Neural progenitor cell (in vitro differentiated cells): ENCODE measurements around the gene ZKSCAN4. TPM values are rescaled to one million over a fixed set of nuclear protein-coding genes. Genes with fewer than 3 reads are reported as not detected.

ENCODE experiments used
- DNase-seq: peaks from one replicate; pipeline ENCODE4 v3.0.0-alpha.2; 2016; ENCODE audit warnings: low spot score
- H2AFZ ChIP-seq: fragments of 200-600 bp; sonication (generic); replicated peaks from 2 replicates; pipeline ENCODE4 v1.6.1; 2016; ENCODE audit warnings: antibody characterized with exemption
- H3F3A ChIP-seq: fragments of 200-600 bp; sonication (generic); 2 replicates; pipeline ENCODE4 v1.6.1; 2016; ENCODE audit warnings: antibody characterized with exemption, low read depth
- H3K27ac ChIP-seq: fragments of 200-600 bp; sonication (generic); 2 replicates; pipeline ENCODE4 v1.5.1; 2016; ENCODE audit warnings: mild to moderate bottlenecking
- H3K27me3 ChIP-seq: fragments of 200-600 bp; sonication (generic); 2 replicates; pipeline ENCODE4 v1.6.1; 2016; ENCODE audit warnings: mild to moderate bottlenecking, moderate library complexity
- H3K36me3 ChIP-seq: fragments of 200-600 bp; sonication (generic); 2 replicates; pipeline ENCODE4 v1.5.1; 2016
- H3K4me1 ChIP-seq: fragments of 200-600 bp; sonication (generic); 2 replicates; pipeline ENCODE4 v1.6.1; 2016; ENCODE audit warnings: mixed run types
- H3K4me2 ChIP-seq: fragments of 200-600 bp; sonication (generic); 2 replicates; pipeline ENCODE4 v1.6.1; 2016
- H3K4me3 ChIP-seq: fragments of 200-600 bp; sonication (generic); 2 replicates; pipeline ENCODE4 v1.5.1; 2016
- H3K79me2 ChIP-seq: fragments of 200-600 bp; sonication (generic); 2 replicates; pipeline ENCODE4 v1.6.1; 2016; ENCODE audit warnings: low read depth
- H3K9ac ChIP-seq: fragments of 200-600 bp; sonication (generic); 2 replicates; pipeline ENCODE4 v1.6.1; 2016
- H3K9me3 ChIP-seq: fragments of 200-600 bp; sonication (generic); 2 replicates; pipeline ENCODE4 v1.5.1; 2016; ENCODE audit warnings: low read depth
- H4K20me1 ChIP-seq: fragments of 200-600 bp; sonication (generic); 2 replicates; pipeline ENCODE4 v1.6.1; 2016; ENCODE audit warnings: low read depth
- H3K27ac Mint-ChIP-seq: 3 replicates; pipeline ENCODE4 v1.8.0; 2021; ENCODE audit warnings: mixed read lengths
- H3K27me3 Mint-ChIP-seq: 2 replicates; pipeline ENCODE4 v1.8.0; 2022; ENCODE audit warnings: low read depth, mild to moderate bottlenecking, inconsistent platforms, moderate library complexity, mixed read lengths; ENCODE audit not compliant: insufficient read depth
- H3K36me3 Mint-ChIP-seq: 3 replicates; pipeline ENCODE4 v1.8.0; 2021; ENCODE audit warnings: mixed read lengths
- H3K4me1 Mint-ChIP-seq: 3 replicates; pipeline ENCODE4 v1.8.0; 2021; ENCODE audit warnings: mixed read lengths
- H3K4me3 Mint-ChIP-seq: 3 replicates; pipeline ENCODE4 v1.8.0; 2021; ENCODE audit warnings: mild to moderate bottlenecking, moderate library complexity, mixed read lengths
- H3K9me3 Mint-ChIP-seq: 3 replicates; pipeline ENCODE4 v1.8.0; 2020; ENCODE audit warnings: mixed read lengths
- EZH2 ChIP-seq: fragments of 200-600 bp; sonication (generic); IDR thresholded peaks from 2 replicates; pipeline ENCODE4 v1.6.1; 2017; ENCODE audit warnings: antibody characterized with exemption, mild to moderate bottlenecking, moderate library complexity
- EZH2phosphoT487 ChIP-seq: fragments of 200-600 bp; sonication (generic); IDR thresholded peaks from 2 replicates; pipeline ENCODE4 v1.6.1; 2017; ENCODE audit warnings: antibody characterized with exemption
- total RNA-seq: library from RNA; depleted of rRNA; stranded (reverse); fragments of >200 nt; gene quantifications from 2 replicates; pipeline ENCODE4 v1.2.3, GENCODE V29; 2015; ENCODE audit warnings: low replicate concordance
- TF ChIP-seq, protein P1 (sequence below): fragments of 200-600 bp; sonication (generic); IDR thresholded peaks from 2 replicates; pipeline ENCODE4 v1.5.1; 2017; ENCODE audit warnings: antibody characterized with exemption, mild to moderate bottlenecking

ZKSCAN4 gene
- total RNA-seq, 1 donor from 2014 or later, result 5.9 TPM

DNA sequence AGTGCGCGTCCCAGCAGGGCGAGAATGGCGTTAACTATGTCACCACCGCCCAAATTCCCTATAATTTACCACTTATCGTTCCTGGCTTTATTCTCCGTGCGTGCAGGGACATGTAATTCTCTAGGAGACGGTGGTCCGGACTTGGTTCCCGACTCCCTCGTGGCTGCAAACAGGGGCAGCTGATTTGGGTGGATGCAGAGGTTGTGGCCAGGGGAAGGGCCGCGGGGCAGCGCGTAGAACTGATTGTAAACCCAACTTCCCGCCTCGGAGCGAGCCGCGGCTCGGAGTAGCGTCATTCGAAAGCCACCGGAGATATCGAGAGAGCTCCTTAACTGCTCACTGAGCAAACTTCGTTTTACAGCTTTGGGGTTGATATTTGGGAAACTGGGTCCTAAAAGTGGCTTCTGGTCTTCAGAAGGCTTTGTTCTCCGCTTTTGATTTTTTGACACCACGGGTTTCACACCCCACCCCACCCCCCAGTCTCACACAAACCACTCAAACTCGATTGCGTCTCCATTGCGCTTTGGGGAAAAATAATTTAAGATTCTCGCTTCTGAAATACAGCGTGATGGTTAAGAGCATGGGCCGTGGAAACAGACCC lies 44.5 kb downstream of the ZKSCAN4 start:
- Histone ChIP-seq H3K9ac (no peak overlapping the region), H3K4me2 (peak overlapping the region; percentile 70), H3K4me3 (peak overlapping the region; percentile 40), H3F3A (peaks cover 34% of the 10 kb centered on the region), H4K20me1 (no peaks in the 10 kb centered on the region), H3K36me3 (no peaks in the 10 kb centered on the region), H3K27ac (no peak overlapping the region), H2AFZ (peak overlapping the region; percentile 74), H3K9me3 (no peaks in the 10 kb centered on the region), H3K4me1 (peaks cover 10% of the 10 kb centered on the region), H3K79me2 (no peaks in the 10 kb centered on the region), H3K27me3 (peaks cover 98% of the 10 kb centered on the region)
- H3K9me3 Mint-ChIP-seq, result peaks cover 15% of the 10 kb centered on the region
- no peaks in the 10 kb centered on the region for H3K36me3 Mint-ChIP-seq
- peaks cover 21% of the 10 kb centered on the region for H3K4me1 Mint-ChIP-seq
- TF ChIP-seq EZH2 (no peak), EZH2phosphoT487 (no peak)
- TF ChIP-seq, protein P1, sequence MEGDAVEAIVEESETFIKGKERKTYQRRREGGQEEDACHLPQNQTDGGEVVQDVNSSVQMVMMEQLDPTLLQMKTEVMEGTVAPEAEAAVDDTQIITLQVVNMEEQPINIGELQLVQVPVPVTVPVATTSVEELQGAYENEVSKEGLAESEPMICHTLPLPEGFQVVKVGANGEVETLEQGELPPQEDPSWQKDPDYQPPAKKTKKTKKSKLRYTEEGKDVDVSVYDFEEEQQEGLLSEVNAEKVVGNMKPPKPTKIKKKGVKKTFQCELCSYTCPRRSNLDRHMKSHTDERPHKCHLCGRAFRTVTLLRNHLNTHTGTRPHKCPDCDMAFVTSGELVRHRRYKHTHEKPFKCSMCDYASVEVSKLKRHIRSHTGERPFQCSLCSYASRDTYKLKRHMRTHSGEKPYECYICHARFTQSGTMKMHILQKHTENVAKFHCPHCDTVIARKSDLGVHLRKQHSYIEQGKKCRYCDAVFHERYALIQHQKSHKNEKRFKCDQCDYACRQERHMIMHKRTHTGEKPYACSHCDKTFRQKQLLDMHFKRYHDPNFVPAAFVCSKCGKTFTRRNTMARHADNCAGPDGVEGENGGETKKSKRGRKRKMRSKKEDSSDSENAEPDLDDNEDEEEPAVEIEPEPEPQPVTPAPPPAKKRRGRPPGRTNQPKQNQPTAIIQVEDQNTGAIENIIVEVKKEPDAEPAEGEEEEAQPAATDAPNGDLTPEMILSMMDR, result no peak
- DNase-seq, result peak; percentile 79
- peaks cover 55% of the 10 kb centered on the region for H3K27me3 Mint-ChIP-seq
- H3K4me3 Mint-ChIP-seq, result peak overlapping the region; percentile 92
- no peak overlapping the region for H3K27ac Mint-ChIP-seq

DNA sequence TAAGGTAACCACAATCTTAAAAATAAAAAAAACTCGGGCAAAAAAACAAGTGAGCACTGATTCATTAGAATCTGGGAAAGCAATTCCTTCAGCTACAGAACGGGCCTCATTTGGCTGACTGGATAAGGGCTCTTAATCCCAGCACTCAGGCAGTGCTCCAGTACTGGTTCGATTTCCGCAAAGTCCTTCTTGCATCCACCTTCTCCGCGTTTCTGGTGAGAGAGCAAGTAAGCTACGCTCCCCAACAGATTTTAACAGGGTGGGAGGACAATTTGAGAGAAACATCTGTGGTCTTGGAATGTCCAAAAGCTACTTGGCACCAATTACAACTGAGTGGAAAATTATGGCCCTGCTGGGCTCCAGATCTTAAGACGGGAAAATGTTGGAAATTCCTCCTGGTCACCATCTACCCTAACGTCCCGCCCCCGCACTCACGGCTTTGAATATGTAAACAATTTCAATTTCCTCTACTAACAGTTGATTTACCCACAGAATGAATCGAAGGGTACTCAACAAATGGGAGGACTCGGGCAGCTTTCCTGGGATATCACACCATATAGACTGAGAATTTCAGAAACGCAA lies 45.0 kb downstream of the ZKSCAN4 start:
- TF ChIP-seq EZH2phosphoT487, result no peak
- TF ChIP-seq, protein P1, result no peak
- no peak for TF ChIP-seq EZH2
- no peaks in the 10 kb centered on the region for H4K20me1 ChIP-seq
- no peaks in the 10 kb centered on the region for H3K79me2 ChIP-seq
- H3K4me2 ChIP-seq, result peak overlapping the region; percentile 70
- H3K9me3 ChIP-seq, result no peaks in the 10 kb centered on the region
- H3K27ac ChIP-seq, result no peak overlapping the region
- peaks cover 98% of the 10 kb centered on the region for H3K27me3 ChIP-seq
- H3K36me3 Mint-ChIP-seq, result no peaks in the 10 kb centered on the region
- peaks cover 52% of the 10 kb centered on the region for H3K27me3 Mint-ChIP-seq
- peaks cover 16% of the 10 kb centered on the region for H3K4me1 Mint-ChIP-seq
- no peak overlapping the region for H3K27ac Mint-ChIP-seq
- peak overlapping the region; percentile 40 for H3K4me3 ChIP-seq
- H3K9me3 Mint-ChIP-seq, result peaks cover 15% of the 10 kb centered on the region
- H3F3A ChIP-seq, result peaks cover 28% of the 10 kb centered on the region
- H3K4me3 Mint-ChIP-seq, result peak overlapping the region; percentile 92
- peak; percentile 54 for DNase-seq
- H3K36me3 ChIP-seq, result no peaks in the 10 kb centered on the region
- H3K4me1 ChIP-seq, result peaks cover 6% of the 10 kb centered on the region
- H3K9ac ChIP-seq, result no peak overlapping the region
- peak overlapping the region; percentile 74 for H2AFZ ChIP-seq

DNA sequence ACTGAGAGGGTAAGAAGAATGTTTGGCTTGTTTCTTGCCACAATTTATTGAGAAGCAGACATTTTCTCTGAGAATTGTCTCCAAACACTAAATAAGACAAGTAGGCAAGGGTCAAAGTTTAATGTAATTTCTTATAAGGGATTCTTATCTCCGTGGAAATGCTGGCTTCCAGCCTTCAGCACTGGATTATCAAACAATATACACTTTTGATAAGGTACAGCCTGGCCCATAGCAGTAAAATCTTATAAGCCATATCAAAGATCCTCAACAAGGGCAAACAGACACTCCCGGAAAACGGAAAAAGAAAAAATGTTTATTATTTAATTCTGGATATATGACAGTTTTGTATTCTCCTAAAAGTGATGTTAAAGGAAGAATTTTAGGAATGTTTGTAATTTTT lies 45.5 kb downstream of the ZKSCAN4 start:
- H3K4me2 ChIP-seq, result peak overlapping the region; percentile 70
- TF ChIP-seq, protein P1, result no peak
- no peak for TF ChIP-seq EZH2phosphoT487
- no peak for TF ChIP-seq EZH2
- Mint-ChIP-seq H3K27me3 (peaks cover 48% of the 10 kb centered on the region), H3K27ac (no peak overlapping the region), H3K9me3 (peaks cover 15% of the 10 kb centered on the region), H3K4me3 (no peak overlapping the region), H3K4me1 (peaks cover 13% of the 10 kb centered on the region), H3K36me3 (no peaks in the 10 kb centered on the region)
- H3K9ac ChIP-seq, result no peak overlapping the region
- no peak overlapping the region for H2AFZ ChIP-seq
- peaks cover 1% of the 10 kb centered on the region for H3K4me1 ChIP-seq
- peaks cover 98% of the 10 kb centered on the region for H3K27me3 ChIP-seq
- DNase-seq, result no peak
- no peaks in the 10 kb centered on the region for H3K9me3 ChIP-seq
- H3F3A ChIP-seq, result peaks cover 23% of the 10 kb centered on the region
- no peaks in the 10 kb centered on the region for H4K20me1 ChIP-seq
- H3K36me3 ChIP-seq, result no peaks in the 10 kb centered on the region
- no peak overlapping the region for H3K4me3 ChIP-seq
- no peaks in the 10 kb centered on the region for H3K79me2 ChIP-seq
- no peak overlapping the region for H3K27ac ChIP-seq
